Measurements from ENCODE around the gene THPO. TPM values are rescaled to one million over a fixed set of nuclear protein-coding genes. Genes with fewer than 3 reads are reported as not detected.

THPO gene
- polyA plus RNA-seq, 3 donors = not detected

DNA sequence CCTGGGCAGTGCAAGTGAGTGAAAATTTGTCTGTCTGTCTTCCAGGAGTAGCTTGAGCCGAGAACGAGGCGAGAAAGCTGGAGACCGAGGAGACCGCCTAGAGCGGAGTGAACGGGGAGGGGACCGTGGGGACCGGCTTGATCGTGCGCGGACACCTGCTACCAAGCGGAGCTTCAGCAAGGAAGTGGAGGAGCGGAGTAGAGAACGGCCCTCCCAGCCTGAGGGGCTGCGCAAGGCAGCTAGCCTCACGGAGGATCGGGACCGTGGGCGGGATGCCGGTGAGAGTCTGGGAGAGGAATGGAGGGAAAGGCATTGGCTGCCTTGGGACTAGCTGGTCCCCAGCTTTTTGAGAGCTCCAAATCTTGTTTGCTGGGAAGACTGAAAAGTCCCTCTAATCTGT is 50.8 kb downstream of the THPO start:
- peak overlapping the region in 4 of 7 donors; percentile 10 to 81 (median 41) for H3K27ac Mint-ChIP-seq
- no peaks in the 10 kb centered on the region for H3K9me3 ChIP-seq (replicated peaks in 1 of 2; ENCODE audit: control insufficient read depth in 1 of 2, insufficient read depth in 1 of 2, low read length in 2 of 2)
- no peaks in the 10 kb centered on the region for H3K27me3 ChIP-seq (ENCODE audit: control insufficient read depth in 2 of 2, insufficient read depth in 2 of 2, low read length in 2 of 2)
- H3K27me3 Mint-ChIP-seq (ENCODE audit: low read depth in 3 of 3) = peaks cover 0 to 4% (median 0%) of the 10 kb centered on the region in 3 donors
- peaks cover 79% of the 10 kb centered on the region for H4K20me1 ChIP-seq (ENCODE audit: insufficient read depth, low read length)
- peaks cover 48% of the 10 kb centered on the region for H3K79me2 ChIP-seq (ENCODE audit: insufficient read depth, low read length)
- intact Hi-C loops (cut with micrococcal nuclease) = no loop called here
- peaks cover 96% of the 10 kb centered on the region in 2 donors for H3K36me3 ChIP-seq (replicated peaks in 1 of 2; ENCODE audit: control insufficient read depth in 1 of 2, insufficient read depth in 2 of 2, low read length in 2 of 2)
- H3K9me3 Mint-ChIP-seq = no peaks in the 10 kb centered on the region
- no peak overlapping the region for H3K4me3 Mint-ChIP-seq
- H3K4me1 ChIP-seq (ENCODE audit: control insufficient read depth in 1 of 2, insufficient read depth in 2 of 2, low read length in 2 of 2) = peaks cover 12 to 13% of the 10 kb centered on the region in 2 donors
- no peak overlapping the region for H3K27ac ChIP-seq (ENCODE audit: low read depth in 1 of 2, low read length in 2 of 2)
- no peak for DNase-seq
- H3K4me3 ChIP-seq (replicated peaks in 1 of 3; ENCODE audit: low read depth in 2 of 3, low read length in 3 of 3) = no peak overlapping the region
- 98% methylated on average over 18 of the region's 21 CpGs for WGBS (ENCODE audit: insufficient coverage)
- TF ChIP-seq, protein P1, sequence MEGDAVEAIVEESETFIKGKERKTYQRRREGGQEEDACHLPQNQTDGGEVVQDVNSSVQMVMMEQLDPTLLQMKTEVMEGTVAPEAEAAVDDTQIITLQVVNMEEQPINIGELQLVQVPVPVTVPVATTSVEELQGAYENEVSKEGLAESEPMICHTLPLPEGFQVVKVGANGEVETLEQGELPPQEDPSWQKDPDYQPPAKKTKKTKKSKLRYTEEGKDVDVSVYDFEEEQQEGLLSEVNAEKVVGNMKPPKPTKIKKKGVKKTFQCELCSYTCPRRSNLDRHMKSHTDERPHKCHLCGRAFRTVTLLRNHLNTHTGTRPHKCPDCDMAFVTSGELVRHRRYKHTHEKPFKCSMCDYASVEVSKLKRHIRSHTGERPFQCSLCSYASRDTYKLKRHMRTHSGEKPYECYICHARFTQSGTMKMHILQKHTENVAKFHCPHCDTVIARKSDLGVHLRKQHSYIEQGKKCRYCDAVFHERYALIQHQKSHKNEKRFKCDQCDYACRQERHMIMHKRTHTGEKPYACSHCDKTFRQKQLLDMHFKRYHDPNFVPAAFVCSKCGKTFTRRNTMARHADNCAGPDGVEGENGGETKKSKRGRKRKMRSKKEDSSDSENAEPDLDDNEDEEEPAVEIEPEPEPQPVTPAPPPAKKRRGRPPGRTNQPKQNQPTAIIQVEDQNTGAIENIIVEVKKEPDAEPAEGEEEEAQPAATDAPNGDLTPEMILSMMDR (IDR thresholded peaks at IDR 0.05) = no peak
- H2AFZ ChIP-seq (ENCODE audit: insufficient read depth, low read depth, low read length, poor library complexity, severe bottlenecking) = no peak overlapping the region
- H3K4me2 ChIP-seq (replicated peaks; ENCODE audit: extremely low read depth, low read length, poor library complexity, severe bottlenecking) = no peak overlapping the region
- H3K4me1 Mint-ChIP-seq = peaks cover 14% of the 10 kb centered on the region
- peaks cover 97 to 99% of the 10 kb centered on the region in 2 donors for H3K36me3 Mint-ChIP-seq
- no peak overlapping the region for H3K9ac ChIP-seq (ENCODE audit: insufficient read depth, low read length, poor library complexity, severe bottlenecking)

DNA sequence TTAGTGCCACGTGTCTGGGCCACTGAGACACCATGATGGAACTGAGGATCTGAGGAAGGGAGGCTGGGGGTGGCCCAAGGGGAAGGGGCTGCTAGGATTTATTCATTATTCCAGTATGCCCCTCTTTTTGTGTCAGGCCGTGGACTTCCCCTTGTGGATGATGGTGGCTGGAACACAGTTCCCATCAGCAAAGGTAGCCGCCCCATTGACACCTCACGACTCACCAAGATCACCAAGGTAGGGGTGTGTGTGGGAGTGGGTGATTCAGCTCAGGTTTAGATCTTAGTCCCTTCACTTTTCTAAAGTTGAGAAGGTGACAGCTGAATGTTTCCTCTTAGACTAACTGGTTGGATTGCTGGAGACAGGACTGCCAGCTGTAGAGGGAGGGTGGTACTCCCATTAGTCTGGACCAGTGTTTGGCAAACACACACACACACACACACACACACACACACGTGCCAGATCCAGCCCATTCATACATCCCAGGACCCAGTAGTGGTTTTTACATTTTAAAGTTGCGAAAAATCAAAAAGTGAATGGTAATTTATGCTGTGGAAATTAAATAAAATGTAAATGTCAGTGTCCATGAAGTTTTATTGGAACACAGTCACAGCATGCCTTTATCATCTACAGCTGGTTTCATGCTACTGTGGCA is 52.2 kb downstream of the THPO start:
- no peak overlapping the region for H3K9ac ChIP-seq (ENCODE audit: insufficient read depth, low read length, poor library complexity, severe bottlenecking)
- H3K79me2 ChIP-seq (ENCODE audit: insufficient read depth, low read length) = peaks cover 58% of the 10 kb centered on the region
- 75% methylated on average over 1 of the region's 6 CpGs for WGBS (ENCODE audit: insufficient coverage)
- no peak overlapping the region for H3K4me3 Mint-ChIP-seq
- H3K4me3 ChIP-seq (replicated peaks in 1 of 3; ENCODE audit: low read depth in 2 of 3, low read length in 3 of 3) = no peak overlapping the region
- H3K27ac ChIP-seq (ENCODE audit: low read depth in 1 of 2, low read length in 2 of 2) = peak overlapping the region in 1 of 2 donors; percentile 36
- no peaks in the 10 kb centered on the region for H3K27me3 ChIP-seq (ENCODE audit: control insufficient read depth in 2 of 2, insufficient read depth in 2 of 2, low read length in 2 of 2)
- no peak overlapping the region for H2AFZ ChIP-seq (ENCODE audit: insufficient read depth, low read depth, low read length, poor library complexity, severe bottlenecking)
- peaks cover 0 to 2% (median 0%) of the 10 kb centered on the region in 7 donors for H3K9me3 Mint-ChIP-seq
- peaks cover 97 to 99% of the 10 kb centered on the region in 2 donors for H3K36me3 Mint-ChIP-seq
- peak overlapping the region in 3 of 7 donors; percentile 15 to 64 (median 49) for H3K27ac Mint-ChIP-seq
- peaks cover 0 to 2% (median 0%) of the 10 kb centered on the region in 3 donors for H3K27me3 Mint-ChIP-seq (ENCODE audit: low read depth in 3 of 3)
- TF ChIP-seq, protein P1 (IDR thresholded peaks at IDR 0.05) = no peak
- no peak overlapping the region for H3K4me2 ChIP-seq (replicated peaks; ENCODE audit: extremely low read depth, low read length, poor library complexity, severe bottlenecking)
- H3K4me1 Mint-ChIP-seq = peaks cover 28% of the 10 kb centered on the region
- peaks cover 96% of the 10 kb centered on the region in 2 donors for H3K36me3 ChIP-seq (replicated peaks in 1 of 2; ENCODE audit: control insufficient read depth in 1 of 2, insufficient read depth in 2 of 2, low read length in 2 of 2)
- H3K4me1 ChIP-seq (ENCODE audit: control insufficient read depth in 1 of 2, insufficient read depth in 2 of 2, low read length in 2 of 2) = peaks cover 25 to 26% of the 10 kb centered on the region in 2 donors
- DNase-seq = no peak
- H4K20me1 ChIP-seq (ENCODE audit: insufficient read depth, low read length) = peaks cover 79% of the 10 kb centered on the region
- intact Hi-C loops (cut with micrococcal nuclease) = no loop called here
- no peaks in the 10 kb centered on the region for H3K9me3 ChIP-seq (replicated peaks in 1 of 2; ENCODE audit: control insufficient read depth in 1 of 2, insufficient read depth in 1 of 2, low read length in 2 of 2)
